Measurements from ENCODE around the gene RANGAP1.

RANGAP1 gene

GRCh38 chr22:41226723-41227655 lies 59.0 kb downstream of the RANGAP1 start:
- DNase-seq = no peak
- H3K27me3 Mint-ChIP-seq = no peaks in the 10 kb centered on the region
- H3K4me1 Mint-ChIP-seq = peaks cover 4 to 5% of the 10 kb centered on the region in 2 donors
- no peak for ATAC-seq (replicated peaks)
- no peak overlapping the region for H3K4me3 Mint-ChIP-seq
- peak overlapping the region; percentile 21 for H3K27ac Mint-ChIP-seq
- no peaks in the 10 kb centered on the region for H3K9me3 Mint-ChIP-seq
- peaks cover 39 to 53% of the 10 kb centered on the region in 2 donors for H3K36me3 Mint-ChIP-seq

- DNase-seq (no peak), ATAC-seq (replicated peaks) (no peak)
- no peak overlapping the region for H3K27ac Mint-ChIP-seq
- no peaks in the 10 kb centered on the region for H3K27me3 Mint-ChIP-seq
- no peaks in the 10 kb centered on the region for H3K9me3 Mint-ChIP-seq
- H3K4me3 Mint-ChIP-seq = no peak overlapping the region
- peaks cover 49 to 60% of the 10 kb centered on the region in 2 donors for H3K36me3 Mint-ChIP-seq
- H3K4me1 Mint-ChIP-seq = peaks cover 0 to 4% of the 10 kb centered on the region in 2 donors
Observed at GRCh38 chr22:41223535-41223934, 62.5 kb downstream of the RANGAP1 start.

- no peak overlapping the region for H3K4me3 Mint-ChIP-seq
- no peak overlapping the region for H3K27ac Mint-ChIP-seq
- H3K36me3 Mint-ChIP-seq = peaks cover 48 to 56% of the 10 kb centered on the region in 2 donors
- DNase-seq (no peak), ATAC-seq (replicated peaks) (no peak)
- H3K9me3 Mint-ChIP-seq = no peaks in the 10 kb centered on the region
- peaks cover 3 to 4% of the 10 kb centered on the region in 2 donors for H3K4me1 Mint-ChIP-seq
- no peaks in the 10 kb centered on the region for H3K27me3 Mint-ChIP-seq
Observed at GRCh38 chr22:41222846-41223507, 63.0 kb downstream of the RANGAP1 start.

GRCh38 chr22:41217553-41218157 lies 68.3 kb downstream of the RANGAP1 start:
- ATAC-seq (replicated peaks) = peak; percentile 95
- Mint-ChIP-seq H3K9me3 (no peaks in the 10 kb centered on the region), H3K27me3 (no peaks in the 10 kb centered on the region), H3K4me1 (peaks cover 16 to 20% of the 10 kb centered on the region in 2 donors), H3K4me3 (peak overlapping the region; percentile 47 to 68), H3K27ac (peak overlapping the region; percentile 80), H3K36me3 (peaks cover 47 to 52% of the 10 kb centered on the region in 2 donors)
- DNase-seq = peak; percentile 24

- Mint-ChIP-seq H3K36me3 (peaks cover 49 to 54% of the 10 kb centered on the region in 2 donors), H3K4me1 (peaks cover 16 to 20% of the 10 kb centered on the region in 2 donors), H3K9me3 (no peaks in the 10 kb centered on the region), H3K27ac (no peak overlapping the region), H3K4me3 (no peak overlapping the region), H3K27me3 (no peaks in the 10 kb centered on the region)
- DNase-seq (no peak), ATAC-seq (replicated peaks) (no peak)
Observed at GRCh38 chr22:41216984-41217383, 69.0 kb downstream of the RANGAP1 start.

- ATAC-seq (replicated peaks) (no peak), DNase-seq (no peak)
- H3K27me3 Mint-ChIP-seq = no peaks in the 10 kb centered on the region
- peaks cover 46 to 50% of the 10 kb centered on the region in 2 donors for H3K36me3 Mint-ChIP-seq
- no peaks in the 10 kb centered on the region for H3K9me3 Mint-ChIP-seq
- H3K4me3 Mint-ChIP-seq = no peak overlapping the region
- peaks cover 16 to 20% of the 10 kb centered on the region in 2 donors for H3K4me1 Mint-ChIP-seq
- H3K27ac Mint-ChIP-seq = no peak overlapping the region
Observed at GRCh38 chr22:41215926-41216325, 70.1 kb downstream of the RANGAP1 start.

- Mint-ChIP-seq H3K4me1 (peaks cover 16 to 20% of the 10 kb centered on the region in 2 donors), H3K27me3 (no peaks in the 10 kb centered on the region), H3K27ac (no peak overlapping the region), H3K4me3 (no peak overlapping the region), H3K36me3 (peaks cover 48 to 49% of the 10 kb centered on the region in 2 donors), H3K9me3 (no peaks in the 10 kb centered on the region)
- no peak for ATAC-seq (replicated peaks)
- no peak for DNase-seq
Observed at GRCh38 chr22:41215409-41215808, 70.6 kb downstream of the RANGAP1 start.

GRCh38 chr22:41206719-41207118 lies 79.3 kb downstream of the RANGAP1 start:
- peak overlapping the region; percentile 42 for H3K27ac Mint-ChIP-seq
- H3K4me3 Mint-ChIP-seq = peak overlapping the region; percentile 30 to 50
- peaks cover 7 to 14% of the 10 kb centered on the region in 2 donors for H3K27me3 Mint-ChIP-seq
- no peak for DNase-seq
- peaks cover 11 to 37% of the 10 kb centered on the region in 2 donors for H3K4me1 Mint-ChIP-seq
- peaks cover 15 to 21% of the 10 kb centered on the region in 2 donors for H3K36me3 Mint-ChIP-seq
- H3K9me3 Mint-ChIP-seq = no peaks in the 10 kb centered on the region
- no peak for ATAC-seq (replicated peaks)

- peak within 1 kb of the TSS; percentile 96 for H3K27ac Mint-ChIP-seq
- peaks cover 7 to 16% of the 10 kb centered on the region in 2 donors for H3K36me3 Mint-ChIP-seq
- peaks cover 11 to 37% of the 10 kb centered on the region in 2 donors for H3K4me1 Mint-ChIP-seq
- H3K9me3 Mint-ChIP-seq = no peaks in the 10 kb centered on the region
- peak within 1 kb of the TSS; percentile 87 to 88 for H3K4me3 Mint-ChIP-seq
- DNase-seq (peak; percentile 97), ATAC-seq (replicated peaks) (peak; percentile 99 to 100)
- peaks cover 7 to 14% of the 10 kb centered on the region in 2 donors for H3K27me3 Mint-ChIP-seq
Observed at GRCh38 chr22:41204992-41205900, 80.7 kb downstream of the RANGAP1 start, which contains the start of gene L3MBTL2. Gene L3MBTL2 (plus strand): TSS chr22:41205312. CDS start chr22:41205363, 51 bp downstream.

GRCh38 chr22:41204066-41204465 lies 81.9 kb downstream of the RANGAP1 start:
- no peak for ATAC-seq (replicated peaks)
- H3K9me3 Mint-ChIP-seq = no peaks in the 10 kb centered on the region
- peaks cover 0 to 10% of the 10 kb centered on the region in 2 donors for H3K36me3 Mint-ChIP-seq
- no peak for DNase-seq
- peaks cover 12 to 14% of the 10 kb centered on the region in 2 donors for H3K27me3 Mint-ChIP-seq
- no peak overlapping the region for H3K27ac Mint-ChIP-seq
- H3K4me1 Mint-ChIP-seq = peaks cover 13 to 37% of the 10 kb centered on the region in 2 donors
- H3K4me3 Mint-ChIP-seq = no peak overlapping the region

- no peaks in the 10 kb centered on the region for H3K9me3 Mint-ChIP-seq
Observed at GRCh38 chr22:41203118-41203517, 82.9 kb downstream of the RANGAP1 start.

GRCh38 chr22:41201141-41201540 lies 84.8 kb downstream of the RANGAP1 start:
- H3K4me3 Mint-ChIP-seq = no peak overlapping the region
- H3K36me3 Mint-ChIP-seq = peaks cover 0 to 5% of the 10 kb centered on the region in 2 donors
- no peaks in the 10 kb centered on the region for H3K9me3 Mint-ChIP-seq
- DNase-seq (no peak), ATAC-seq (replicated peaks) (no peak)
- peaks cover 12 to 14% of the 10 kb centered on the region in 2 donors for H3K27me3 Mint-ChIP-seq
- peaks cover 18 to 31% of the 10 kb centered on the region in 2 donors for H3K4me1 Mint-ChIP-seq
- no peak overlapping the region for H3K27ac Mint-ChIP-seq

More at GRCh38 chr22:41203118-41203517, 82.9 kb downstream of the RANGAP1 start:
- no peak for ATAC-seq (replicated peaks)
- Mint-ChIP-seq H3K27me3 (peaks cover 12 to 14% of the 10 kb centered on the region in 2 donors), H3K27ac (no peak overlapping the region), H3K36me3 (peaks cover 0 to 5% of the 10 kb centered on the region in 2 donors), H3K4me1 (peaks cover 18 to 42% of the 10 kb centered on the region in 2 donors), H3K4me3 (no peak overlapping the region)
- DNase-seq = no peak

GRCh38 chr22:41198027-41198580 lies 87.9 kb downstream of the RANGAP1 start:
- Mint-ChIP-seq H3K9me3 (no peaks in the 10 kb centered on the region), H3K4me1 (peaks cover 9 to 10% of the 10 kb centered on the region in 2 donors), H3K27me3 (peaks cover 2 to 7% of the 10 kb centered on the region in 2 donors), H3K4me3 (peak overlapping the region; percentile 87 to 91), H3K36me3 (no peaks in the 10 kb centered on the region), H3K27ac (no peak overlapping the region)
- ATAC-seq (replicated peaks) (peak; percentile 64 to 65), DNase-seq (no peak)

Data from stimulated activated naive B cell treated with anti-CD40 and anti-IgM and Interleukin-4, amounts not matched to agents 10 μg/mL and 1 μg/mL and 100 μg/mL, for 72 hours (primary cell).